Body of pancreas (tissue), 4 donors: ENCODE data around the gene MINDY3.

Experiments used
- CTCF ChIP-seq, 7 experiments: fragments of 450-650 bp in 4 of 7; fragments of 200-600 bp in 3 of 7; sonication (generic) in 3 of 7; IDR thresholded peaks; one replicate each; pipeline ENCODE4 v1.5.1; 2016 to 2019; ENCODE audit warnings: antibody characterized with exemption in 7 of 7
- POLR2A ChIP-seq, 3 donors: fragments of 450-650 bp; IDR thresholded peaks; one replicate each; pipeline ENCODE4 v1.6.1; 2016; ENCODE audit warnings: antibody characterized with exemption in 3 of 3, mild to moderate bottlenecking in 2 of 3

- no peak for TF ChIP-seq CTCF (IDR thresholded peaks at IDR 0.05)
- TF ChIP-seq POLR2A (IDR thresholded peaks at IDR 0.05): no peak
Measured at GRCh38 chr10:15801641-15802040, 58.7 kb downstream of the MINDY3 start.
